Hippocampal formation (tissue), 2 donors: Measurements from ENCODE around the gene PXK.
"Not testable (repeated sequence)": the region's sequence is repeated elsewhere in the genome, so short reads cannot be mapped to it uniquely, and the experiment has no call there.

ENCODE experiments used
- DNase-seq, 2 donors: peaks; one replicate each; lab custom pipeline; 2025; lab: John Stamatoyannopoulos, UW

The PXK gene

DNA sequence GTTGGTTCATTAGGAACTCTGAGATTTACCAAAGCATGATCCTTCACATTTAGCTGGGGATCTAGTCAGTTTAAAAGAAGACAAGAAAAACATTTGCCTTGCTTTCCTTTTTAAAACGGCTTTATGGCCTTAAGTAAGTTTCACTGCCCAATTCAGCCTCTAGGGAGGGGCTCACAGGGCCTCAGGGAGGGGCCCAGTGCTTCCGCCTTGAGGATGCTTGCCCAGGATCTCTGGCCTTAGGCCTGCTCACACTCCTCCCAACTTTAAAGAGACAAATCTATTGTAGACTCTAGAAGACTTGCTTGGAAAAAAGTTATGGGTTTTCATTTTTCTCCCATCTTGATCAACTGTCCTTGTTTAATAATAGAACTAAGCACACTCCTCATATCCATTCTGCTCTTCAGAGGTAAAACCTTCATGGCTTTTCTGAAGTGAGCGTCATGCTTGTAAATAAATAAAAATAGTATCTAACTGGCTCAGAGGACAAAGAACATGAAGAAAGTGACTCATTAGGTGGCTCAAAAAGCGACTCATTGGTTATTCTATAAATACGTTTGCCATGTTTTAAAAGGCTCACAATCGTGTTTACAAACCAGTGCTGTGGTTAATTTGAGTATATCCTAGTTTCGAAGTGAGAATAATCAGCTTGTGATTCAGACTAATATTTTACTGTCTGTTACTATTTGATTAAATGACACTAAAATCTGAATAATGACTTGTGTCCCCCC, 87.3 kb downstream of the PXK start:
- no peak for DNase-seq

DNA sequence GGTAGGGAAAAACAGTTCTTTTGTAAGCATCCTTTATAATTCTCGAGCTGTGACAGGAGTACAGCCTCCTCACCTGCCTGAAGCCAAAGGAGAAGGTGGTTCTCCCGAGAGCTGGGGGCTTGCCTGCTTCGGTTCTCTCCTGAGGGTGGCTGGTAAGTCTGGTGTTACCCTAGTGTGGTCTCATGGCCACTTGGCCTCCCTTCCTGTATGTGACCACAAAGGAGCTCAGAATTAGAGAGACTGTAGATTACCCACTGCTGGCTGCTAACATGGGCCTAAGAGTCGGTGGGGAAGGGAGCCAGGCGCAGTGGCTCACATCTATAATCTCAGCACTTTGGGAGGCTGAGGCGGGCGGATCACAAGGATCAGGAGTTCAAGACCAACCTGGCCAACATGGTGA, 88.3 kb downstream of the PXK start:
- no peak for DNase-seq

DNA sequence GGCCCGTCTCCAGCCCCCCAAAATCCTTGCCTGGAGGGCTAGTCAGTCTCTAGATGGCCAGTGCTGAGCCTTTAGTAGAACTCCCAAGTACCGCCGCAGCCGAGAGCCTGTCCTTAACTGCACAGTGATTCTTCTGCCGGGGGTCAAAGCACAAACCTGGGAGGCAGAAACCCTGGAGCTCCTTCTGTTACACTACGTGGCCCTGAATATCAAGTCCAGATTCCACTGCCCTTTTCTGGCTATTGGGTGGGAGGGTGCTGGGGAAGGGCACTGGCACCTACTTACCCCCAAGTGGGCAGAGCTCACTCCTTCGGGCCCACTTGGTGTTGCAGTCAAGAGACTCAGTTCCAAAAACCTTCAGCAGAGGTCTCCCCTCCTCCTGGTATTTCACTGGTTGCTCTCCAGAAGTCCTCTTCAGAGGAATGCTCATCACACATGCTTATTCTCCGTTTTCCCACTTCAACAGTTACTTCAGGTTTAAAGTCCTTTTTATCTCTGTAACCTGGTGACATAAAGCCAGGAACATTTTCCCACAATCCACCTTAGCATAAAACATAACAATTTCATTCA, 90.1 kb downstream of the PXK start:
- DNase-seq, result peak in 1 of 2 donors; percentile 28

GRCh38 chr3:58424613-58425012, 91.9 kb downstream of the PXK start:
- DNase-seq, result no peak

DNA sequence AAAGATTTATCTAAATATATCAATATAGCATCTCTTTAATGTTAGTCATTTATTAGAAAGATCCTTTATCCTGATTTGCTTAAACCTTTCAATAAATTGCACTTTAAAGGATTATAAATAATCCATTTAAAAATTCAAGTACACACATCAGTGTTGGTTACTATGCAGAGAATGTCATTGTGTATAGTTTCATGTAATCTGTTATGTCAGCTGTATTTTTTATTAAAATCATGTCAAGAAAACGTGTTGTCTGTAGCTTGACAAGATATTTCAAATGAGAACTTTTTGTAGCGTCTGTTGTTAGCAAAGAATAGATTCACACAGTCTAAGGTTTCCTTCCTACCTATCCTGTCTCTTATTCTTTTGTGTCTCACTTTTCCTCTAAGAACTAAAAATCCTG, 93.1 kb downstream of the PXK start:
- DNase-seq, result no peak

DNA sequence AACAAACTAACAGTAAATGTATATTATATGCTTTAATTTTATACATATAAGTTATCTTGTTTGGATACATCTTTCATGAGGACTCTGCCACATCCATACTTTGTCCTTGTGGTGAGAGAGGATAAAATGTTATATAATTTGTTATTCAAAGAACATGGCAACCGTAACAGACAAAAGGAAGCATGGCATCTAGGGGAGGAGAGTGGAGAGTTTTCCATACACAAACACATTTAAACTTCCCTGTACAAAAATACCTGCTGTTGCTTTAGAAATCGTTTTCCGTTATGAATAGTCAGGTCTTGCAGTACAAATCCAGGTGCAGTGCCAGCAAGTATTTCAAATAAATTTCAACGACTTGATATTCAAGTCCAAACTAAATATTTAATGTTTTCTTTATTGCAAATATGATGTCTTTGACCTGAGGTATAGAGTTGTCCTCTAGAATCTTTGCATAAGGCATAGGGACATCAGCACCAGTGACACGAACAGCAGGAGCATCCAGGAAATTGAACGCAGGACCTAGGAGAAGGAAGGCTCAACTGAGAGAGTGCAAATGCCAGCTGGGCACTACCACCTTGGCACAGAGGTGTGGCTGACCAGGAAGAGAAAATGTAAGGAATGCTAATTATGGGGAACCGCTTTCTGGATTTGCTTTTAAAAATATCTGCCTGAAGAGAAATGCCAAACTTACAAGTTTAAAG, 95.1 kb downstream of the PXK start:
- DNase-seq, result no peak

GRCh38 chr3:58429657-58430056, 97.0 kb downstream of the PXK start:
- DNase-seq, result no peak

DNA sequence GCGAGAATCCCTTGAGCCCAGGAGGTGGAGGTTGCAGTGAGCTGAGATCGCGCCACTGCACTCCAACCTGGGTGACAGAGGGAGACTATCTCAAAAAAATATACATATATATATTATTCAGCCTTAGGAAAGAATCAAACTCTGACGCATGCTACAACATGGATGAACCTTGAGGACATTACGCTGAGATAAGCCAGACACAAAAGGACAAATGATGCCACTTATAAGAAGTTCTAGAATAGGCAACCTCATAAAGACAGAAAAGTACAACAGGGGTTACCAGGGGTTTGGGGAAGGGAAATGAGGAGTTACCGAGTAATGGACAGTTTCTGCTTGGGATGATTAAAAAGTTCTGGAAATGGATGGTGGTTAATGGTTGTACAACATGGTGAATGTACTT, 100.2 kb downstream of the PXK start:
- DNase-seq, result no peak

GRCh38 chr3:58433400-58434167, 100.9 kb downstream of the PXK start, which contains the start of gene PDHB:
PDHB (minus strand) TSS chr3:58433832; CDS start chr3:58433809, 23 bp downstream.
- peak; percentile 91 to 96 for DNase-seq

- no peak for DNase-seq
These were observed 101.4 kb downstream of the PXK start for GRCh38 chr3:58434168-58434504.

- DNase-seq, result no peak
These were observed 101.8 kb downstream of the PXK start for GRCh38 chr3:58434511-58434910.

- no peak for DNase-seq
These were observed 102.3 kb downstream of the PXK start for GRCh38 chr3:58434990-58435389.

- DNase-seq, result not testable (repeated sequence)
These were observed 104.6 kb downstream of the PXK start for GRCh38 chr3:58437276-58437675.

GRCh38 chr3:58440996-58441355, 108.3 kb downstream of the PXK start:
- DNase-seq, result not testable (repeated sequence)

- no peak for DNase-seq
These were observed 109.1 kb downstream of the PXK start for GRCh38 chr3:58441514-58442450.

DNA sequence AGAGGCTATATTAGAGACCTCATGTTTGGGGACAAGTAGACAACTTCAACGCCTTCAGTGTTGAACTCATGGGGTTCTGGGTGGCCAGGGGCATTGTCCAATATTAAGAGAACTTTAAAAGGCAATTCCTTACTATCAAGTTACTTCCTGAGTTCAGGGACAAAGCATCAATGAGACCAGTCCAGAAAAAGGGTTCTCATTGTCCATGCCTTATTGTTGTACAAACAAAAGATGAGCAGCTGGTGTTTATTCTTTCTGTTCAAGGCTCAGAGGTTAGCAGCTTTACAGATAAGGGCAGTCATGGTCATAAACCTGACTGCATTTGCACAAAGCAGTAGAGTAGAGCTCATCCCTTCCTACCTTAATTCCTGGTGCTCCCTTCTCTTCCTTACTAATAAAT, 119.5 kb downstream of the PXK start:
- DNase-seq, result no peak

GRCh38 chr3:58459160-58459559, 126.5 kb downstream of the PXK start:
- no peak for DNase-seq

- no peak for DNase-seq
These were observed 130.1 kb downstream of the PXK start for GRCh38 chr3:58462829-58463180.

DNA sequence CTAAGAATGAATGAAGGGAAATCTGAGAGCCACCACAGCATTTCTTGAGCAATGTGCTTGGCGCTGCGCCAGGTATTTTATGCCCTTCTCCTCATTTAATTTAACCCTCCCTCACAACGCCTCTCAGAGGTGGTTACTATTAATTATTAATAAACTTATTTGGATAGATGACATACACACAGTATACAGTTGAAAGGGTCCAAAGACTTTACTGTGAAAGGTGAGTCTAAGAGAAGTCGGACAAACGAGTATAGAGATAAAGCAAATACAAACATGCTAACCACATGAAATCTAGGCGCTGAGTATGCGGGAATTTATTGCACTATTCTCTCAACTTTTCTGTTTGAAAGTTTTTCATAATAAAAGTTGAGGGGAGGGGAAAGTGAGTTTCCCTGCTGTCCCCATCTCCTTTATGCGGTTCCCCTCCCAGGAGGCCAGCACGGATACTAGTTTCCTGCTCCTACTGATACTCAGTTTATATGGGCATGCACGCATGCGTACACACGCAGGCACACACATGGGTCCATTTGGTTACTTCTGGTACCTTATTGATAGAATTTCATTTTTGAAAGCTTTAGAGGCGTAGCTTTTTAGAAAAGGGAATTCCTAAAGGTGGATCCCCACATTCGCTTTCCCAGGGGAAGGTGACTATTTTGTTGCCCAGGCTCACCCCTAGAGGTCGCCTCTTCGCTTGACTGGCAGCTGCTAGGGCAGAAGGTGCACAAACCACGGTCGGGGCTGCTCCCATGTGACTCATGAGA, 130.7 kb downstream of the PXK start:
- peak in 1 of 2 donors; percentile 54 for DNase-seq

- DNase-seq, result no peak
These were observed 131.2 kb downstream of the PXK start for GRCh38 chr3:58463942-58464271.

DNA sequence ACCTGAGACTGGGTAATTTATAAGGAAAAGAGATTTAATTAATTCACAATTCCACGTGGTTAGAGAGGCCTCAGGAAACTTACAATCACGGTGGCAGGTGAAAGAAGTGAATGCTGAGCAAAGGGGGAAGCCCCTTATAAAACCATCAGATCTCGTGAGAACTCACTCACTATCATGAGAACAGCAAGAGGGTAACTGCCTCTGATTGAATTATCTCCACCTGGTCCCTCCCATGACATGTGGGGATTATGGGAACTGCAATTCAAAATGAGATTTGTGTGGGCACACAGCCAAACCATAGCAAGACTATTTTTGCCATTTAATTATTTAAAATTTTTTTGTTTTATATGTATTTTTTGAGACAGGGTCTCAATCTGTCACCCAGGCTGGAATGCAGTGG, 132.2 kb downstream of the PXK start:
- DNase-seq, result no peak
